Osteocyte (in vitro differentiated cells): Measurements from ENCODE around the gene AGRN. TPM values are rescaled to one million over a fixed set of nuclear protein-coding genes. Genes with fewer than 3 reads are reported as not detected.

ENCODE experiments used
- DNase-seq: peaks from one replicate; pipeline ENCODE4 v3.0.0; 2021; ENCODE audit warnings: mixed read lengths; ENCODE audit not compliant: unreplicated experiment; ENCODE audit errors: extremely low spot score
- H3K27ac Mint-ChIP-seq: one replicate; pipeline ENCODE4 v1.8.0; 2021; ENCODE audit warnings: mild to moderate bottlenecking, mixed read lengths; ENCODE audit not compliant: unreplicated experiment
- H3K27me3 Mint-ChIP-seq: one replicate; pipeline ENCODE4 v1.8.0; 2021; ENCODE audit warnings: mixed read lengths; ENCODE audit not compliant: unreplicated experiment
- H3K36me3 Mint-ChIP-seq: one replicate; pipeline ENCODE4 v1.8.0; 2021; ENCODE audit warnings: mixed read lengths; ENCODE audit not compliant: unreplicated experiment
- H3K4me1 Mint-ChIP-seq: one replicate; pipeline ENCODE4 v1.8.0; 2021; ENCODE audit warnings: mixed read lengths; ENCODE audit not compliant: unreplicated experiment
- H3K4me3 Mint-ChIP-seq: one replicate; pipeline ENCODE4 v1.8.0; 2021; ENCODE audit warnings: mild to moderate bottlenecking, moderate library complexity, mixed read lengths; ENCODE audit not compliant: unreplicated experiment
- H3K9me3 Mint-ChIP-seq: one replicate; pipeline ENCODE4 v1.8.0; 2021; ENCODE audit warnings: mixed read lengths; ENCODE audit not compliant: unreplicated experiment
- CTCF ChIP-seq: fragments of 200-600 bp; sonication (generic); IDR thresholded peaks from 2 replicates; pipeline ENCODE4 v1.5.0; 2021; ENCODE audit warnings: antibody characterized with exemption, mild to moderate bottlenecking, moderate library complexity
- total RNA-seq: library from RNA; stranded (reverse); gene quantifications from 2 replicates; pipeline ENCODE4 v1.2.1, GENCODE V29; 2021

The AGRN gene
- total RNA-seq, 1 donor from 2014 or later: 191 TPM

- Mint-ChIP-seq H3K27ac (no peak overlapping the region), H3K9me3 (no peaks in the 10 kb centered on the region), H3K4me3 (no peak overlapping the region), H3K27me3 (no peaks in the 10 kb centered on the region), H3K36me3 (peaks cover 10% of the 10 kb centered on the region), H3K4me1 (no peaks in the 10 kb centered on the region)
- DNase-seq: no peak
- TF ChIP-seq CTCF: no peak
These were observed 32.3 kb downstream of the AGRN start for GRCh38 chr1:1052003-1052840.

DNA sequence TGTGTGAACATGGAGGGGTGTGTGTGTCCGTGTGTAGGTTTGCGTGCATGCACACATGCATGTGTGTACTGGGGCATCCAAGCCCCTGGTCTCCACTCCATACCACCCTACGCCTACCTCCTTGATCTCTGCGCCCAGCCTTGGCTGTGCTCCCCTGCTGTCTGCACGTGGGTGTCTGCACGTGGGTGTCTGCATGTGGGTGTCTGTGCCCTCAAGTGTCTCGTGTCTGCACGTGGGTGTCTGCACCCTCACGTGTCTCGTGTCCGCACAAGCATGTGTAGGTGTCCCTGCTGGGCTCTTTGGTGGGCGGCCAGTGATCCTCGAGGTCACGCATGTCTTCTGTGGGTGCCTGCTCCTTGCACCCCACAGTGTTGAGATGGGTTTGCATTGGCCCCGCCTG lies 33.1 kb downstream of the AGRN start:
- TF ChIP-seq CTCF: no peak
- Mint-ChIP-seq H3K4me3 (no peak overlapping the region), H3K4me1 (peaks cover under 1% of the 10 kb centered on the region), H3K27ac (no peak overlapping the region), H3K27me3 (no peaks in the 10 kb centered on the region), H3K9me3 (no peaks in the 10 kb centered on the region), H3K36me3 (peaks cover 10% of the 10 kb centered on the region)
- no peak for DNase-seq

DNA sequence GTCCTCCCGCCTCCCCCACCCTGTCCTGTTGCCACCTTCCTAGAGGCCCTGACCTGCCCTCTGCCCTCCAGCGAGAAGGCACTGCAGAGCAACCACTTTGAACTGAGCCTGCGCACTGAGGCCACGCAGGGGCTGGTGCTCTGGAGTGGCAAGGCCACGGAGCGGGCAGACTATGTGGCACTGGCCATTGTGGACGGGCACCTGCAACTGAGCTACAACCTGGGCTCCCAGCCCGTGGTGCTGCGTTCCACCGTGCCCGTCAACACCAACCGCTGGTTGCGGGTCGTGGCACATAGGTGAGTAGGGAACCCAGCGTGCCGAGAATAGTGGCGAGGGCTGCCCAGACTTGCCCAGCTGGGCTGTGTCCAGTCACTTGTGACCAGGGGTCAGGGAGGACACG lies 33.8 kb downstream of the AGRN start:
- Mint-ChIP-seq H3K4me3 (no peak overlapping the region), H3K36me3 (peaks cover 10% of the 10 kb centered on the region), H3K27me3 (no peaks in the 10 kb centered on the region), H3K27ac (no peak overlapping the region), H3K4me1 (peaks cover 7% of the 10 kb centered on the region), H3K9me3 (no peaks in the 10 kb centered on the region)
- no peak for TF ChIP-seq CTCF
- DNase-seq: no peak

GRCh38 chr1:1054099-1054700 lies 34.3 kb downstream of the AGRN start:
- DNase-seq: no peak
- H3K36me3 Mint-ChIP-seq: peaks cover 10% of the 10 kb centered on the region
- no peaks in the 10 kb centered on the region for H3K9me3 Mint-ChIP-seq
- H3K4me3 Mint-ChIP-seq: no peak overlapping the region
- H3K27ac Mint-ChIP-seq: no peak overlapping the region
- TF ChIP-seq CTCF: no peak
- no peaks in the 10 kb centered on the region for H3K27me3 Mint-ChIP-seq
- peaks cover 11% of the 10 kb centered on the region for H3K4me1 Mint-ChIP-seq

DNA sequence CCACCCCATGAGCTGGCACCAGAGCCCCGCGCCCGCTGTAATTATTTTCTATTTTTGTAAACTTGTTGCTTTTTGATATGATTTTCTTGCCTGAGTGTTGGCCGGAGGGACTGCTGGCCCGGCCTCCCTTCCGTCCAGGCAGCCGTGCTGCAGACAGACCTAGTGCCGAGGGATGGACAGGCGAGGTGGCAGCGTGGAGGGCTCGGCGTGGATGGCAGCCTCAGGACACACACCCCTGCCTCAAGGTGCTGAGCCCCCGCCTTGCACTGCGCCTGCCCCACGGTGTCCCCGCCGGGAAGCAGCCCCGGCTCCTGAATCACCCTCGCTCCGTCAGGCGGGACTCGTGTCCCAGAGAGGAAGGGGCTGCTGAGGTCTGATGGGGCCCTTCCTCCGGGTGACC lies 35.1 kb downstream of the AGRN start:
- Mint-ChIP-seq H3K36me3 (peaks cover 10% of the 10 kb centered on the region), H3K27ac (no peak overlapping the region), H3K27me3 (no peaks in the 10 kb centered on the region), H3K4me1 (peaks cover 12% of the 10 kb centered on the region), H3K9me3 (no peaks in the 10 kb centered on the region), H3K4me3 (no peak overlapping the region)
- no peak for TF ChIP-seq CTCF
- DNase-seq: no peak
